ENCODE measurements around the gene RXFP2.

Gene RXFP2

GRCh38 chr13:31824705-31825517 is 85.6 kb downstream of the RXFP2 start:
- DNase-seq (ENCODE audit: low read depth), result no peak

- DNase-seq (ENCODE audit: low read depth), result no peak
Measured at GRCh38 chr13:31826521-31826920, 87.2 kb downstream of the RXFP2 start.

- DNase-seq (ENCODE audit: low read depth), result no peak
Measured at GRCh38 chr13:31827707-31828106, 88.4 kb downstream of the RXFP2 start.

DNA sequence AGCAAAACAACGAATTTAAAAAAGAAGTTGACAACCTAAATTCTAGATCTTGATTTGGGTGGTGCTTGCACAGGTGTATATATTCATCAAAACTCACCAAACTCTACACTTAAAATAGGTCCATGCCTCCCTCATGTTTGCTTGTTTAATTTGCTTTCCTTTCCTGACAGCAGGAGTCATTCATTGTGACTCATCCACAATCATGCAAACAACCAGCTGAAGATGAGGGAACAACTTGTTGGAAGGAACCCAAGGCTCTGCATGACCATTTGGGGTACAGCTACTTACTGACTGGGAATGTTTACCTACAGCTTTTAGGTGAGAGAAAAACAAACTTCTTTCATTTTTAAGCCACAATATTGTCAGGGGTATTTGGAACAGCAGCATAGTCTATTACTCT is 96.6 kb downstream of the RXFP2 start:
- no peak for DNase-seq (ENCODE audit: low read depth)

DNA sequence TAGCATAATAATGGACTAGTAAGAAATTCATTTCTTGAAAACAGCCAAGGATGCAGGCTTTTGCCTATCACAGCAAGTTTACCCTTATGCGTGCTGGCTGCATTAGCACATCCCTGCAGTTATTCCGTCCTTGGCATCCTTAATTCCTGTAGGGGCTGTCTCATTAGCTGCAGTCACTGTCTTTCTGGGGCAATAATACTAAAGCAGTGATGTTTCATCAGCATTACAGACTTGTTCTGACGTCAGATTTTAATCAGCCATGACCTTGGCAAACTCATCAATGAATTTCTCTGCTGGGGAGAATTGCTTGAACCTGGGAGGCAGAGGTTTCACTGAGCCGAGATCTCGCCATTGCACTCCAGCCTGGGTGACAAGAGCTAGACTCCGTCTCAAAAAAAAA is 103.7 kb downstream of the RXFP2 start:
- no peak for DNase-seq (ENCODE audit: low read depth)

DNA sequence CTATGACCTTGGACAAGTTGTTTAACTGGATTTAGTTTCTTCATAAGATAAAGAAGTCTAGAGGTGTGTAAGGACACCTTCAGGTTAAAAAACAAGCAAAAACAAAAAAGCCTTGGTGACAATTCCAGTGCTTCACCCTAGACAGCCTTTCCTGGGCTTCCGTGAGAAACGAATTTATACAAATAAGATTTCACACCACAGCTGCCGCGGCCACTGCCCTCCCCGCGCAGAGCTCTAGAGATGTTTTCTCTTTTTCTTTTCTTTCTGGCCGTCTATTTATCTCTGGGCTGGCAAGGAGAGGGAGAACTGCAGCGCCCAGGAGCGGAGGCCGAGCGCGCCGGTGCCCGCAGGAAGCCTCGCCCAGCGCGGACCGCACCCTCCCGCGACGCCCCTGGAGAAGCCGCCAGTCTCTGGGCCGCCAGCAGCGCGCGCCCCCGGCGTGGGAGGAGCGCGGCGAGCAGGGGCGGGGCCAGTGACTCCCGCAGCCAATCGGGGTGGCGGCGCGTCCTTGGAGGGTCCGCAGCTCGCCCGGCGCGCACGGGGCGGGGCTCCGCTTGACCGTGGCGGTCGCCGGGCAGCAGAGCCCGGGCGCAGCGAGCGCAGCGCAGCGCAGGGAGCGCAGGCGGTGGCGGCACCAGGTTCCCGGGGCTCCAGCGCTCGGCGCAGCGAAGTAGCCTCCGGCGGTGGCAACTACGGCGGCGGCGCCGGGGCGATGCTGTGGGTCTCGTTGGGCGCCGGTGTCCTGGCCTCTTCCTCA is 107.0 kb downstream of the RXFP2 start:
- DNase-seq (ENCODE audit: low read depth), result peak; percentile 44

- DNase-seq (ENCODE audit: low read depth), result no peak
Measured at GRCh38 chr13:31846961-31847752, 107.8 kb downstream of the RXFP2 start.

DNA sequence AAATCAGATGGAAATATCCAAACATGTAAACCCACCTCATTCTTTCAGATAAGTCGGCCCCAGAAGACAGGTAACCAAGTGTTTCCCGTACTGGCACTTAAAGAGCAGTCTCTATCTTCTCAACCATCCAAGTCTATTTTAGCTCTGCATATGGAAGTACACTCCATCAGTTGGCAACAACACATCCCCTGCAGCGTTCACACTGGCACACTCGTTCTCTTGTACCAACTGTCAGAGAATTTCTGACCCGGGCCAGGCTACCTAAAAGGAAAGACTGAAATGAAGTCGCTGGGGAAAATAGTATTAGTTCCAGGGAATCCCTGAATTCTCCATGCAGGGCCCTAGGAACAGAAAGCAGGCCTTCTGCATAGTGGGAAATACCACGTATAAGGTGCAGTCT is 109.3 kb downstream of the RXFP2 start:
- DNase-seq (ENCODE audit: low read depth), result no peak

DNA sequence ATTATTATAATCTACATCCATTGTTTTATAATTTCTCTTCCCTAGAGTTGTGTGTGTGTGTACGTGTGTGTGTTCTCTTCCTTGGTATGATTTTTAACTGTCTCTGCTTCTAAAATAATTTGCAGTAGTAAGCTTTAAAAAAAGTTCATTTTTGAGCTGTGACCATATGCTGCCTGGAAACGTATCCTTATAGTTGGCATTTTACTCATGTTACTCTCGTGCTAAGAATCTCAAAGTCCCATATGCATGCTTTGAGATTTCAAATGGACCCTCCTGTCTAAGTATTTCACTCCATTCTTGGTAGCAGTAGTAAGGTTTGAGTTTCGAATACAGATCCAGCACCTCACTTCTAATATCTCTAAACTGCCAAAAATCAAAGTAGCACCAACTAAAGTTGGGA is 109.9 kb downstream of the RXFP2 start:
- DNase-seq (ENCODE audit: low read depth), result no peak

GRCh38 chr13:31850041-31850555 is 110.8 kb downstream of the RXFP2 start:
- no peak for DNase-seq (ENCODE audit: low read depth)

DNA sequence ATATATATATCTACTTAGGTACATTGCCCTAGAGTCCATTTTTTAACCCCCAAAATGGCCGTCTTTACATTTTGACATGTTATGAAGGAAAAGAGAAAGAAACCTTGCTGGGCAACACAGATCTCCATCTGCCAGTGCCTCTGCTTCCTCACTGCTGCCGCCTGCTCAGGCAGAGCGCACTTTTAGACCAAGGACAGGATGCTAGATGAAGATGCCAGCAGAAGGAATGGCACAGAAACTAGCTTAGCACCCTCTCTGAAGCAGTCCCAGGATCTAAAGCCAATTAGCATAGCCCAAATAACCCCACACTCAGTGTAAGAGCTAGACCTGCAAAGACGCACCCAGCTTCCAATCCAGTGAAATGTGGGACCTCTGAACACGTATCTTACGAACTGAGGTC is 111.9 kb downstream of the RXFP2 start:
- no peak for DNase-seq (ENCODE audit: low read depth)
